Stimulated activated naive B cell treated with anti-CD40 and anti-IgM and Interleukin-4, amounts not matched to agents 10 μg/mL and 1 μg/mL and 100 μg/mL, for 72 hours (primary cell): ENCODE data around the gene UGT1A10.

ENCODE experiments used
- ATAC-seq, 2 donors: fragments of 150-1000 bp; cut with Tn5 transposase; replicated peaks; 2 replicates each; pipeline ENCODE4 v1.10.0; 2021; ENCODE audit warnings: moderate library complexity in 1 of 2
- DNase-seq: peaks from one replicate; pipeline ENCODE4 v3.0.0; 2021
- H3K27ac Mint-ChIP-seq: one replicate; pipeline ENCODE4 v1.8.0; 2022; ENCODE audit warnings: mild to moderate bottlenecking, mixed read lengths
- H3K27me3 Mint-ChIP-seq, 2 donors: one replicate each; pipeline ENCODE4 v1.8.0; 2022; ENCODE audit warnings: mixed read lengths in 2 of 2
- H3K36me3 Mint-ChIP-seq, 2 donors: one replicate each; pipeline ENCODE4 v1.8.0; 2022; ENCODE audit warnings: mixed read lengths in 2 of 2, mild to moderate bottlenecking in 1 of 2
- H3K4me1 Mint-ChIP-seq, 2 donors: one replicate each; pipeline ENCODE4 v1.8.0; 2022; ENCODE audit warnings: mixed read lengths in 2 of 2, mild to moderate bottlenecking in 1 of 2
- H3K4me3 Mint-ChIP-seq, 2 donors: one replicate each; pipeline ENCODE4 v1.8.0; 2022; ENCODE audit warnings: mild to moderate bottlenecking in 2 of 2, mixed read lengths in 2 of 2, moderate library complexity in 1 of 2
- H3K9me3 Mint-ChIP-seq, 2 donors: one replicate each; pipeline ENCODE4 v1.8.0; 2022; ENCODE audit warnings: mixed read lengths in 2 of 2, mild to moderate bottlenecking in 1 of 2

UGT1A10 gene

DNA sequence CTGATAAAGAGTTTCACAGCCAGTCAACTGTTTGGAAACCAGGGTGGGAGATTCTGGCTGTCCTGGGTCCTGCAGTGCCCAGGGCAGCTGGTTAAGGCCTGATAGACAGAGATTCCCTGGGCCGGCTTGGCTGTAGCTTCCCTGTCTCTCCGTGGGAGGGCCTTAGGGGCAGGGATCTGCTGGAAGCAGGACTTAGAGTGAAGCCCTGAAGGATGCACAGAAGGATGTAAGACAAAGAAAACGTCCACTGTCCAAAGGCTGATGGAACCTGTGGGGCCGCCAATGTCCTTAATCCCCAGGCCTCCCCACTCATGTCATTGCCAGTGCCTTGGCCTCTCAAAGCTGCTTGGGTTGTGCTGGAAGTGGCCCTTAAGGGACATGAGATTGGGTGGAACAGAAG, 174.8 kb downstream of the UGT1A10 start:
- Mint-ChIP-seq H3K27me3 (peaks cover 17 to 27% of the 10 kb centered on the region in 2 donors), H3K27ac (no peak overlapping the region), H3K9me3 (peaks cover 0 to 2% of the 10 kb centered on the region in 2 donors), H3K4me1 (no peaks in the 10 kb centered on the region), H3K4me3 (no peak overlapping the region), H3K36me3 (no peaks in the 10 kb centered on the region)
- no peak for DNase-seq
- ATAC-seq: no peak

DNA sequence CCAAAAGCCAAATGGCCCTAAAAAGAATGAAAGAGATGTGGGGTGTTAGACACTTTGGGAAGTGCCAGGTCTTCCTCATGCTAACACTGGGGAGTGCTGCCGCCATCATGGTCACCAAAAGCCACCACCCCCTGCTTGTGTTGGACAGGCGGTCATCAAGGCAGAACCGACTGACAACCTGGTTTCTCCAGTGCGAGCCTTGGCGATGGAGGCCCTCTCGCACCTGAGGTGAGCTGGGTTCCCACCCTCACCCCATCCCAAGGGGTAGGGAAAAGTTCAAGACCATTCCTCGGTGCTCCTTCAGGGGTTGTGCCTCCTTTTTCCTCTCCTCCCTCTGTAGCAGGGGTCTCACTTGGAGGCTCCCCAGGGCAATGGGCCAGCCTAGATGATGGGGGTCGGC, 175.5 kb downstream of the UGT1A10 start:
- no peaks in the 10 kb centered on the region for H3K4me1 Mint-ChIP-seq
- no peak for ATAC-seq
- H3K9me3 Mint-ChIP-seq: peaks cover 0 to 2% of the 10 kb centered on the region in 2 donors
- no peak overlapping the region for H3K27ac Mint-ChIP-seq
- no peak overlapping the region for H3K4me3 Mint-ChIP-seq
- peaks cover 17 to 33% of the 10 kb centered on the region in 2 donors for H3K27me3 Mint-ChIP-seq
- H3K36me3 Mint-ChIP-seq: no peaks in the 10 kb centered on the region
- DNase-seq: no peak

DNA sequence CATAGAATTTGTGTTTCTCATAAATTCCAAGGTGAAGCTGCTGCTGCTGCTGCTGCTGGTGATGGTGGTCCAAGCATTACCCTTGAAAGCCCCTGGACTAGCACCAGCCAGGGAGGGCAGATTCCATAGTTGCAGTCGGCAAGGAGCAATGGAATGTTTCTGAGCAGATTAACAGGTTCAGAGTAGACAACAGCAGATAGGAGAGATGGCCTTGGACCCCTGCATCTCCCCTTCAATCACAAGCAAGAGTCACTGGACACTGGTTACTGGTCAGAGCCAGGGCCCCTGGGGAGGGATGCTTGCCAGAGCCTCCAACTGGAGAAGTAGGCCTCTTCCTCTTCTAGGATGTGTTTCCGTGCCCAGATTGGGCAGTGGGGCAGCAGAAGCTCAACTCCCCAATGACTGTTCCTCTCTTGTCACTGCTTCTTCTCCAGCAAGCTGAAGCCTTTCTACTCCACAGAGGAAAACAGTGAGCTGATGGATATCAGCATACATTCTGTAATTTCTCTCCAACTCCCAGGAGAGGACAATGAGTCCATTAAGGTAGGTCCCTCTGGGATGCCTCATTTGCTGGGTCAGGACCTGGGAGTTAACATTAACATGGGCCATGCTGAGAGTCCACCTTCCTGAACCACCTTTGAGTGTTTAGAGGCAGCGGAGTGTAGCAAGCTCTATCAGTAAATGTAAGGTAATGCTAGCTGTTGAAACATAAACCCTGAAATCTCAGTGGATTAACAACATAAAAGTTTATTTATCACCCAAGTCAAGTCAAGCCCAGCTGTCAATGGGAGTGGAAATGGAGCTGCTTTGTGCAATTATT, 177.2 kb downstream of the UGT1A10 start:
- Mint-ChIP-seq H3K36me3 (no peaks in the 10 kb centered on the region), H3K4me1 (no peaks in the 10 kb centered on the region), H3K27ac (no peak overlapping the region), H3K27me3 (peaks cover 26 to 39% of the 10 kb centered on the region in 2 donors), H3K9me3 (peaks cover 0 to 2% of the 10 kb centered on the region in 2 donors), H3K4me3 (no peak overlapping the region)
- DNase-seq (no peak), ATAC-seq (no peak)

DNA sequence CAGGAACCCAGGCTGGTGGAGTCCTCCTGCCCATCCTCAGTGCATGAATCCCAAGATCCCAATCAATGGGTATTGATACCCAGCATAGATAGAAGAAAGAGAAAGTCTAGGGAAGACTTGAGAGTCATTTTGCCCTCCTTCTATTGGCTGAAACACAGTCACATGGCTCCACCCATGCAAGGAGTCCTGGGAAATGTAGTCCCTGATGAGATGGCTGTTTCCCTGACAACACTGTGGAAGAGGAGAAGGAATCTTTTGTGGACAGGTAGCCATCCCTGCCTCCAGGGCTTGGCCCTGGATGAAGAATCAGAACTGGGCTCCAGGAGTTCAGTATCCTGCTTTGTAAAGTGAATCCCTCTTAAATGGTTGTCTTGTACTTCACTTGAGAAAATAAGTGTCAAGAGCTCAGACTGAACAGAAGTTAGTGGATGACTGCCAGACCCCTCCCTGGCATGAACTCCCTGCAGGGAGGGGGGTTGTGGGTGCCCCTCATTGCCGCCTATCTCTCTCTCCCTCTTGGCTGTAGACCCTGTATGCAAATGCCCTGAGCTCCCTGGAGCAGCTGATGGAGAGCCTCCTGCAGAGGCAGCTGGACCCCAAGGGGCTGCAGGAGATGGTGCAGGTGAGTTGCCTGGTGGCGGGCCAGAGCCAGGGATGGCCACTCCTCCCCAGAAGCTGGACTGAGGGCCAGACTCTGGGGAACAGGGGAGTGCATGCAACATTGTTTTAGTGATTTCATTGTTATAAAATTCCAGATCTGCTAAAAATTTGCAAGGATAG, 178.0 kb downstream of the UGT1A10 start:
- Mint-ChIP-seq H3K9me3 (peaks cover 0 to 2% of the 10 kb centered on the region in 2 donors), H3K27ac (no peak overlapping the region), H3K36me3 (no peaks in the 10 kb centered on the region), H3K4me1 (no peaks in the 10 kb centered on the region), H3K27me3 (peaks cover 22 to 39% of the 10 kb centered on the region in 2 donors), H3K4me3 (no peak overlapping the region)
- DNase-seq (no peak), ATAC-seq (no peak)

DNA sequence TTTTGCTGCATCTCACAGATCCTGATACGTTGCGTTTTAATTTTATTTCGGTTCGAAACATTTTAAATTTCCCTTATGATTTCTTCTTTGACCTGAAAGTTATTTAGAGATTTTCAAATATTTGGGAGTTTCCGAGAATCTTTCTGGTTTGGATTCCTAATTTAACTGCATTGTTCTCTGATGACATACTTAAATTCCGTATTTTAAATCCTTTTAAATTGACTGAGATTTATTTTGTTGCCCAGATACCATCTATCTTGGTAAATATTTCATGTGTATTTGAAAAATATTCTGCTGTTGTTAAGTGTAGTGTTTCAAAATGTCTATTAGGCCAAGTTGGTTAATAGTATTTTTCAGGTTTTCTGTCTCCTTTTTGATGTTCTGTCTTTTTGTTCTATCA, 179.6 kb downstream of the UGT1A10 start:
- peaks cover 0 to 2% of the 10 kb centered on the region in 2 donors for H3K9me3 Mint-ChIP-seq
- no peaks in the 10 kb centered on the region for H3K36me3 Mint-ChIP-seq
- ATAC-seq (no peak), DNase-seq (no peak)
- H3K27me3 Mint-ChIP-seq: peaks cover 16 to 36% of the 10 kb centered on the region in 2 donors
- no peak overlapping the region for H3K27ac Mint-ChIP-seq
- no peak overlapping the region for H3K4me3 Mint-ChIP-seq
- no peaks in the 10 kb centered on the region for H3K4me1 Mint-ChIP-seq

DNA sequence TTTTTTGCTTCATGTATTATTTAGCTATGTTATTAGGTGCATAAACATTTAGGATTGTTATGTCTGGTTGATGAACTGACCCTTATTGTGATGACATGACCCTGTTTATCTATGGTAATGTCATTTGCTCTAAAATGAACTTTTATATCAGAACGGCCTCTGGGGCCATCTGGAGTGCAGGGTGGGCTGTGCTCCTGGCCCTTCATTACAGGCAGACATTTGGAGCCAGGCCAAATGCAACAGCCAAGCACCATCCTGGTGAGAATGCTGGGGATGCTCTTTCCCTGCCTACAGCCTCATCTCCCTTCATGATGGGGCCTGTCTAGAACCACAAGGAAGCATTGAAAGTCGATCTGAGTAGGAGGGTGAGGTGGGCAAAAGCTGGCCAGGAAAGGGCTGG, 180.1 kb downstream of the UGT1A10 start:
- H3K9me3 Mint-ChIP-seq: peaks cover 0 to 2% of the 10 kb centered on the region in 2 donors
- no peak for ATAC-seq

DNA sequence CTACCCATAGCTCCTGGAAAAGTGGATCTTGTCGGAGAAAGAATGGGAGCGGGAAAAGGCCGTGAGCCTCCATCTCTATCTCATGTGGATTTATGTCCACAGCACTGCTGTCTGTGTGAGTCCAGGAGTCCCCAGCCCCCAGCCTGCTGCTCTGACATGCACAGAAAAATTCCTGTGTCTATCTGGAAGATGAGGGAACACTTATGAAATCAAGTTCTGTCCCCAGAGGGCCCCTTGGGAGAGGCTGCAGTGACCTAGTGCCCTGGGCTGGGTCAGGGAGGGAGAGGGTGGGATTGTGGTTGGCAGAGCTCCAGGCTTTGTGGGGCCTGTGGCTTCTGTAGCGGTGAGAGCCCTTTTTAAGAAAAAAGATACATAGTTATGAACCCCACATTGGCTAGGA, 180.5 kb downstream of the UGT1A10 start:
- Mint-ChIP-seq H3K27me3 (peaks cover 13 to 29% of the 10 kb centered on the region in 2 donors), H3K36me3 (no peaks in the 10 kb centered on the region), H3K9me3 (peaks cover 0 to 2% of the 10 kb centered on the region in 2 donors), H3K4me1 (no peaks in the 10 kb centered on the region), H3K27ac (no peak overlapping the region), H3K4me3 (no peak overlapping the region)
- ATAC-seq (no peak), DNase-seq (no peak)

More for the DNA sequence above, 180.1 kb downstream of the UGT1A10 start:
- Mint-ChIP-seq H3K27ac (no peak overlapping the region), H3K36me3 (no peaks in the 10 kb centered on the region), H3K27me3 (peaks cover 13 to 32% of the 10 kb centered on the region in 2 donors), H3K4me3 (no peak overlapping the region), H3K4me1 (no peaks in the 10 kb centered on the region)
- DNase-seq: no peak

DNA sequence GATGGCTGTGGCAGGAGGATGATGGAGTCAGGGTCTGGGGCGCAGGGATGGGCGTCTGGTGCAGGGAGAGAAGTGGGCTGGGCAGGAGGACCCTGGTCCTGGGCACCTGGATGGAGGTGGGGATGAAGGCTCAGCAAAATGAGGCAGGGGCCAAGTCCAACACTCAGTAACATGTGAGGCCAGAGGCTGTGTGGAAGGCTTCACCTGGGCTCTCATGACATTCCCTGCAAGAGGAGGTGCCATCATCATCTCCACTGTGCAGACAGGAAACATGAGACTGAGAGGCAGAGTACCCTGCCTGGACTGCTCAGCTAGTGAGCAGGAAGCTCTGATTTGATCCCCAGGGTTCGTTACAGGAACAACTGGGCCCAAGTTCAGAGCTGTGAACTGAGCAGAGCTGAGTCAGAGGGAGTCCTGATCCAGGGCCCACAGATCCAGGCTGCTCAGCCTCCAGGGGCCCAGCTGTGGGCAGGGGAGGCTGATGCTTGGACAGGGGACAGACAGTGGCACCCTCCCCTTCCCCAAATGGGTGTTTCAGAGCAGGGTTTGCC, 181.2 kb downstream of the UGT1A10 start:
- H3K4me3 Mint-ChIP-seq: no peak overlapping the region
- peaks cover 9 to 29% of the 10 kb centered on the region in 2 donors for H3K27me3 Mint-ChIP-seq
- no peak overlapping the region for H3K27ac Mint-ChIP-seq
- peaks cover 0 to 2% of the 10 kb centered on the region in 2 donors for H3K9me3 Mint-ChIP-seq
- DNase-seq (no peak), ATAC-seq (no peak)
- no peaks in the 10 kb centered on the region for H3K36me3 Mint-ChIP-seq
- no peaks in the 10 kb centered on the region for H3K4me1 Mint-ChIP-seq

DNA sequence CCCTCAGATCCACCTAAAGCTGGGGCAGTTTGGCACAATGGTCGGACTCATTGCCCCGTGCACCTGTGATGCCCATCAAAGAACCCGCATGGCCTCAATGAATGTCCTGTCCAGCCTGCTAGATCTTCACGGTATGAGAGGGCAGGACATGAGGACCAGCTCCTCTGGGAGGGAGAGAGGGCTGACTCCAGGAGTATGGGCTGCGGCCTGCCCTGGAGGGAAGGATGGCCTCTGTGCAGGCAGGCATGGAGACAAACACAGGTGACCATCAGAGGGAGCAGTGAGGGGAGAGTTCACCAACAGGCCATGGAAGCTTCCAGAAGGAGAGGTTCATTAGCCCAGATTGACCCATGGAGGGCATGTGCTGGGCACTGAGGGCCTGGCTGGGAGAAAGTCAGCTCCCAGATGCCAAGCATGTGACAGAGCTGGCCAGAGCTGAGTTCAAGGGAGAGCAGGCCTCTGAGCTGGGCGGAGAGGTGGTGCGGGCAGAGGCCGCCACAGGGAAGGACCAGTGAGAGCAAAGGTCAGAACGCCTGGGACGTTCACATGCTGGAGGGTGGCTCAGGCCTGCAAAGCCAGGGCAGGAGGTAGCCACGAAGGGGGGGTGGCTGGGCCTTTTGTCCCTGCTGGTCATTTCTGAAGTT, 181.9 kb downstream of the UGT1A10 start:
- no peaks in the 10 kb centered on the region for H3K4me1 Mint-ChIP-seq
- ATAC-seq (no peak), DNase-seq (no peak)
- H3K4me3 Mint-ChIP-seq: no peak overlapping the region
- no peaks in the 10 kb centered on the region for H3K36me3 Mint-ChIP-seq
- peaks cover 9 to 29% of the 10 kb centered on the region in 2 donors for H3K27me3 Mint-ChIP-seq
- H3K27ac Mint-ChIP-seq: no peak overlapping the region
- H3K9me3 Mint-ChIP-seq: peaks cover 0 to 2% of the 10 kb centered on the region in 2 donors

DNA sequence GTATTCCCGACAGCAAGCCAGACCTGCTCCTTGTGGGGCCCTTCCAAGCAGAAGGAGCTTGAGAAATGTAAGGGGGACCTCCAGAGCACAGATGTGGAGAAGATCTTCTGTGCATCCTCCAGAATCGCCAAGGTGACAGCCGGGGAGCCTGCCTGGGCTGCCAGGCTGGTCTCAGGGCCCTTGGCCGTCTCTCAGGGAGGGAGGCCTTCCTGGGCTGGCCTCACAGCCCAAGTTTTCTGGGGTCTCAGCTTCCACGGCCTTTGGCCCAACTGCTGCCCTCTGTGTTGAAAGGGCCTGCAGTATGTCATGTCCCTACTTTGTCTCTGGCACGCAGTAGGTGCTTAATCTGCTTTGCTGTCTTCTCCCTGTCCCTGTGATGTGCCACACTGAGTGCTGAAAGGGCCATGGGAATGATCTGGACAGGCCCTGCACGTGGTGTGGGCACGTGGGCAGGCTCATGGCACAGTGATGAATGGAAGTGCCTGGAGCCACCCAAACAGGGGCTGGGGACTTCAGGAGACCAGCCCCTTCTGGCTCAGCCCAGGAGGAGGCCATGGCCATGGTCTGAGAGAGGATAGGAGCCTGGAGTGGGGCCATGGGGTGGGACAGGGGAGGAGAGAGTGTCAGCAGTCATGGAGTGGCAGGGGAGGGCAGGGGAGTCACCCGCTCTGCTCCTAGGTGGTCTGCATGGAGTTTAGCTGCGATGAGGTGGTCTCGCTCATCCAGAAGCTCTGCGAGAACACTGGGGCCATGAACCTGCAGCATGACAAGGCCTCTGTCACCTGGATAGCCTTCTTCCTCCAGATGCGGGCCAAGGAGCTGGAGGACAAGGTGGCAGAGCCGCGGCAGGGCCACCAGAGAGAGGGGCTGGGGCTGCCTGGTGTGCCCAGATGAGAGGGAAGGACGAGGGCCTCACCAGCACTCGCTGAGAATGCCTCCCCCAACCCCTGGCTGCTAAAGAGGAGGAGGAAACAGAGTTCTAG, 182.7 kb downstream of the UGT1A10 start:
- no peak for ATAC-seq
- H3K4me3 Mint-ChIP-seq: no peak overlapping the region
- no peaks in the 10 kb centered on the region for H3K36me3 Mint-ChIP-seq
- peaks cover 0 to under 1% of the 10 kb centered on the region in 2 donors for H3K9me3 Mint-ChIP-seq
- no peak for DNase-seq
- no peak overlapping the region for H3K27ac Mint-ChIP-seq
- H3K4me1 Mint-ChIP-seq: no peaks in the 10 kb centered on the region
- peaks cover 9 to 26% of the 10 kb centered on the region in 2 donors for H3K27me3 Mint-ChIP-seq

DNA sequence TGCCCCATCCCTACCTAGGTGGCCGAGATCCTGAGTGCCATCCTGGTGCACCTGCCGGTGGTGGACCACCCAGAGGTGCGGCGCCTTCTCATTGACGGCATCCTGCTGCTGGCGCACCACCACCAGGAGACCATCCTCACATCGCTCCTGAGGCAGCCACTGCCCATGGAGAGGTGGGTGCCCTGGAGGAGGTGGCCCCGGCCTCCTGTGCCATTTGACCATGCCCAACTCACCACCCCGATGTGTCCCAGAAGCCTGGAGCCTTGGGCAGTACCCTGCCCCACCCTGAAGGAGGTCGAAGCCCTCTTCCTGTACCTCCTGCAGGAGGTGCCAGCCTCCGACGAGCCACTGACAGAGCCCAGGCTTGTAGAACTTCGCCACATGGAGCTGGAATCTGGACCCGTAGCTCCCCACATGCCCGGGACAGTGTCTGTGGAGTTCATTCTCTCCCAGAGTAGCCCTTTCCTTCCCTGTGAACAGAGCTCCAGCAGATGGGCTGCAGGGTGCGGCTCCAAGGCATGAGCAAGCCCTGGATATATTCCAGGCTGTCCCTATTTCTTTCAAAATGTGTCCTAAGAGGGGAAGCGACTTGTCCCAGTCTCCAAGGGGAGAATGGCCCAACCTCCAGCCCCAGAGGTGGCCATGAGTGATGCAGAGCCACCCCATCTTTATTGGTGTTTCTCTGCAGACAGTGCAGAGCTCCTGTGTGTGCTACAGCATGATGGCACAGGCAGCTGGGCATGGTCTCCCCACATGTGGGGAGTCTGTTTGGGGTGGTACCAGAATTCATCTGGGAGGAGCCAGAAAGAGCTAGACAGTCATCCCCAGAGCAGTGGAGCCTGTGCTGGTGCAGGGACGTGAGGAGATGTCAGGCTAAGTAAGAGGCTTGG, 183.9 kb downstream of the UGT1A10 start:
- ATAC-seq (no peak), DNase-seq (no peak)
- no peaks in the 10 kb centered on the region for H3K9me3 Mint-ChIP-seq
- H3K27ac Mint-ChIP-seq: no peak overlapping the region
- H3K27me3 Mint-ChIP-seq: peaks cover 9 to 14% of the 10 kb centered on the region in 2 donors
- H3K36me3 Mint-ChIP-seq: no peaks in the 10 kb centered on the region
- H3K4me3 Mint-ChIP-seq: no peak overlapping the region
- H3K4me1 Mint-ChIP-seq: no peaks in the 10 kb centered on the region

DNA sequence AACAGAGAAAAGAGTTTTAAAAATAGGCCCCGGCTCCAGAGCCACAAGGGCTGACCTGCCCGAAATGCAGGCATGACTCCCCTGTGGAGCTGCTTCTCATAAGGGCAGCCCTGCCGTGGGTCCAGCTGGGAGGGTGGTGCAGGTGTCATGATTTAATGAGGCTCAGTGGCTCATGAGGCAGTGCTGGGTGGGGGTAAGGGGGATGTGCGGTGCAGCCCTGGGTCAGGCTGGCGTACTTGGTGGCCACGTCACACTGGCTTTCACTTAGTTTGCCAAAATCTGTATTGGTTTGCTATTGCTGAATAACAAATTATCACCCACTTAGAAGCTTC, 184.5 kb downstream of the UGT1A10 start:
- Mint-ChIP-seq H3K4me3 (no peak overlapping the region), H3K4me1 (no peaks in the 10 kb centered on the region), H3K27ac (no peak overlapping the region), H3K27me3 (peaks cover 9 to 14% of the 10 kb centered on the region in 2 donors), H3K36me3 (no peaks in the 10 kb centered on the region), H3K9me3 (no peaks in the 10 kb centered on the region)
- ATAC-seq: no peak
- DNase-seq: no peak

DNA sequence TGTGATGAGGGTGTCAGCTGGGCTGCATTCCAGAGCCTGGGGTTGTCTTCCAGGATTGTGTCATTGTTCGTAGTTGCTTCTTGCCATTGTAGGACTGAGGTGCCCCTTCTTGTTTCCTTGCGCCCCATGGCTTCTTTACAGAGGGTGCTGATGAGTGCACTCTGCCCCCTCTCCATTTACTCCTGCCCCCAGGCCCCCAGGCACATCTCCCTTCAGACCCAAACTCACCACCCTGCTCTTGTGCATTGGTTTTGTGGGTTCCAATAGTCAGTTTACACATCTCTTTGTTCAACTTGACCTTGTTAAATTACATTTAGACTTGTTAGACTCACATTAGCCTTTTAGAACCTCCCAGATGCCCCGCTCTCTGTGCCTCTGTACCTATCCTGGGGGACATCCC, 184.9 kb downstream of the UGT1A10 start:
- no peaks in the 10 kb centered on the region for H3K4me1 Mint-ChIP-seq
- ATAC-seq (no peak), DNase-seq (no peak)
- no peak overlapping the region for H3K4me3 Mint-ChIP-seq
- H3K9me3 Mint-ChIP-seq: peaks cover 0 to 1% of the 10 kb centered on the region in 2 donors
- H3K27ac Mint-ChIP-seq: no peak overlapping the region
- peaks cover 9 to 11% of the 10 kb centered on the region in 2 donors for H3K27me3 Mint-ChIP-seq
- no peaks in the 10 kb centered on the region for H3K36me3 Mint-ChIP-seq
